ENCODE data around the gene SCARB1.

Gene SCARB1

DNA sequence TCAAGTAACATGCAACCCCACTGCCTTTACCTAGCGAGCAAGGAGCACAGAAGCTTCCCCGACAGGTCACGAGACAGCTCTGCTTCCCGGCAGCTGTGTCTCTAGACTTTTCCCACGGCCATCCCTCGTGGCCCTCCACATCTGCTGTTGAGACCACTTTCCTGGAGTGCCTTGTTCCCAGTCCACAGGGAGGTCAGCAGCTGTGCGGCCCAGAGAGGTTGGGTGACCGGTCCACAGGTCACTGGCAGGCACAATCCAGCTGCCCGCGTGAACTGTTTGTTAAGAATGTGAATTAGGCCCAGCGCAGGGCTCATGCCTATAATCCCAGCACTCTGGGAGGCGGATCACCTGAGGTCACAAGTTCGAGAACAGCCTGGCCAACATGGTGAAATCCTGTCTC lies 71.5 kb downstream of the SCARB1 start:
- Histone ChIP-seq H3K27ac (replicated peaks) (no peak overlapping the region), H3K4me3 (replicated peaks; ENCODE audit: insufficient read depth, low read length) (no peak overlapping the region), H3K27me3 (ENCODE audit: insufficient read depth, poor library complexity, severe bottlenecking) (no peaks in the 10 kb centered on the region)
- TF ChIP-seq SPI1 (IDR thresholded peaks at IDR 0.05; ENCODE audit: borderline replicate concordance, low read depth) (no peak), POLR2AphosphoS5 (IDR thresholded peaks at IDR 0.05; ENCODE audit: low read depth) (no peak), GABPA (IDR thresholded peaks at IDR 0.05; ENCODE audit: low read depth) (no peak)
- TF ChIP-seq, protein P1, sequence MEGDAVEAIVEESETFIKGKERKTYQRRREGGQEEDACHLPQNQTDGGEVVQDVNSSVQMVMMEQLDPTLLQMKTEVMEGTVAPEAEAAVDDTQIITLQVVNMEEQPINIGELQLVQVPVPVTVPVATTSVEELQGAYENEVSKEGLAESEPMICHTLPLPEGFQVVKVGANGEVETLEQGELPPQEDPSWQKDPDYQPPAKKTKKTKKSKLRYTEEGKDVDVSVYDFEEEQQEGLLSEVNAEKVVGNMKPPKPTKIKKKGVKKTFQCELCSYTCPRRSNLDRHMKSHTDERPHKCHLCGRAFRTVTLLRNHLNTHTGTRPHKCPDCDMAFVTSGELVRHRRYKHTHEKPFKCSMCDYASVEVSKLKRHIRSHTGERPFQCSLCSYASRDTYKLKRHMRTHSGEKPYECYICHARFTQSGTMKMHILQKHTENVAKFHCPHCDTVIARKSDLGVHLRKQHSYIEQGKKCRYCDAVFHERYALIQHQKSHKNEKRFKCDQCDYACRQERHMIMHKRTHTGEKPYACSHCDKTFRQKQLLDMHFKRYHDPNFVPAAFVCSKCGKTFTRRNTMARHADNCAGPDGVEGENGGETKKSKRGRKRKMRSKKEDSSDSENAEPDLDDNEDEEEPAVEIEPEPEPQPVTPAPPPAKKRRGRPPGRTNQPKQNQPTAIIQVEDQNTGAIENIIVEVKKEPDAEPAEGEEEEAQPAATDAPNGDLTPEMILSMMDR (IDR thresholded peaks at IDR 0.05; ENCODE audit: insufficient read depth, low read length): no peak
- TF ChIP-seq, protein P2, sequence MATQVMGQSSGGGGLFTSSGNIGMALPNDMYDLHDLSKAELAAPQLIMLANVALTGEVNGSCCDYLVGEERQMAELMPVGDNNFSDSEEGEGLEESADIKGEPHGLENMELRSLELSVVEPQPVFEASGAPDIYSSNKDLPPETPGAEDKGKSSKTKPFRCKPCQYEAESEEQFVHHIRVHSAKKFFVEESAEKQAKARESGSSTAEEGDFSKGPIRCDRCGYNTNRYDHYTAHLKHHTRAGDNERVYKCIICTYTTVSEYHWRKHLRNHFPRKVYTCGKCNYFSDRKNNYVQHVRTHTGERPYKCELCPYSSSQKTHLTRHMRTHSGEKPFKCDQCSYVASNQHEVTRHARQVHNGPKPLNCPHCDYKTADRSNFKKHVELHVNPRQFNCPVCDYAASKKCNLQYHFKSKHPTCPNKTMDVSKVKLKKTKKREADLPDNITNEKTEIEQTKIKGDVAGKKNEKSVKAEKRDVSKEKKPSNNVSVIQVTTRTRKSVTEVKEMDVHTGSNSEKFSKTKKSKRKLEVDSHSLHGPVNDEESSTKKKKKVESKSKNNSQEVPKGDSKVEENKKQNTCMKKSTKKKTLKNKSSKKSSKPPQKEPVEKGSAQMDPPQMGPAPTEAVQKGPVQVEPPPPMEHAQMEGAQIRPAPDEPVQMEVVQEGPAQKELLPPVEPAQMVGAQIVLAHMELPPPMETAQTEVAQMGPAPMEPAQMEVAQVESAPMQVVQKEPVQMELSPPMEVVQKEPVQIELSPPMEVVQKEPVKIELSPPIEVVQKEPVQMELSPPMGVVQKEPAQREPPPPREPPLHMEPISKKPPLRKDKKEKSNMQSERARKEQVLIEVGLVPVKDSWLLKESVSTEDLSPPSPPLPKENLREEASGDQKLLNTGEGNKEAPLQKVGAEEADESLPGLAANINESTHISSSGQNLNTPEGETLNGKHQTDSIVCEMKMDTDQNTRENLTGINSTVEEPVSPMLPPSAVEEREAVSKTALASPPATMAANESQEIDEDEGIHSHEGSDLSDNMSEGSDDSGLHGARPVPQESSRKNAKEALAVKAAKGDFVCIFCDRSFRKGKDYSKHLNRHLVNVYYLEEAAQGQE (IDR thresholded peaks at IDR 0.05; ENCODE audit: insufficient replicate concordance, low read depth): no peak
- no peak for DNase-seq (ENCODE audit: low read depth in 1 of 2, low spot score in 1 of 2)

DNA sequence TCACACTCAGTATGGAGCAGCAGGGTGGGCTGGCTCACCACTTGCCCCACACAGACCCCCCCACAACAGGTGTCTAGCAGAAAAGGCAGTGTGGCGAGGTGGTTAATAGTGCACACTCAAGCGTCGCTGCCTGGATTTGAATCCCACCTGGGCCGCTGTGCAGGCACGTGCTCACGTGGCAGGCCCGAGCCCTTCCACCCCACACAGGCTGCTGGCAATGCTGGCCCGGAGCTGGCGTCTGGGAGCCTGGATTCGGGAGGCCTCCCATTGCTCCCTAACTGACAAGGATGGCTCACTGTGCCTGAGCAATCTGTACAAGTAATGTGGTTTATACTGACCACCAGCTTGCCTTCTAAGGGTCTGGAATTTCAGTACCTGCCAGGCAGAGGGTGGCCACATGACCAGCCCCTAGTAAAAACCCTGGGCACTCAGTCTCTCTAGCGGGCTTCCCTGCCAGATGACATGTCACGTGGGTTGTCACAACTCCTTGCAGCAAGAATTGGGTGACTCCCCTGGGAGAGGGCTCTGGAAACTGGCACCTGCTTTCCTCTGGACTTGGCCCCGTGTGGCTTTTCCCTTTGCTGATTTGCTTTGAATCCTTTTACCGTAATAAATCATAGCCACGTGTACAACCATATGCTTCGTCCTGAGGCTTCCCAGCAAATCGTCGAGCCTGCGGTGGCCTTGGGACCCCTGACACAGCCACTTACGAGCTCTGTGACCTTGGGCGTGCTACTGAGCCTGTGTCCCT lies 72.8 kb downstream of the SCARB1 start:
- Histone ChIP-seq H3K4me3 (replicated peaks; ENCODE audit: insufficient read depth, low read length) (no peak overlapping the region), H3K27me3 (ENCODE audit: insufficient read depth, poor library complexity, severe bottlenecking) (no peaks in the 10 kb centered on the region), H3K27ac (replicated peaks) (no peak overlapping the region)
- TF ChIP-seq SPI1 (IDR thresholded peaks at IDR 0.05; ENCODE audit: borderline replicate concordance, low read depth): no peak
- TF ChIP-seq, protein P2 (IDR thresholded peaks at IDR 0.05; ENCODE audit: insufficient replicate concordance, low read depth): no peak
- no peak for TF ChIP-seq POLR2AphosphoS5 (IDR thresholded peaks at IDR 0.05; ENCODE audit: low read depth)
- TF ChIP-seq GABPA (IDR thresholded peaks at IDR 0.05; ENCODE audit: low read depth): no peak
- TF ChIP-seq, protein P1 (IDR thresholded peaks at IDR 0.05; ENCODE audit: insufficient read depth, low read length): no peak
- no peak for DNase-seq (ENCODE audit: low read depth in 1 of 2, low spot score in 1 of 2)

DNA sequence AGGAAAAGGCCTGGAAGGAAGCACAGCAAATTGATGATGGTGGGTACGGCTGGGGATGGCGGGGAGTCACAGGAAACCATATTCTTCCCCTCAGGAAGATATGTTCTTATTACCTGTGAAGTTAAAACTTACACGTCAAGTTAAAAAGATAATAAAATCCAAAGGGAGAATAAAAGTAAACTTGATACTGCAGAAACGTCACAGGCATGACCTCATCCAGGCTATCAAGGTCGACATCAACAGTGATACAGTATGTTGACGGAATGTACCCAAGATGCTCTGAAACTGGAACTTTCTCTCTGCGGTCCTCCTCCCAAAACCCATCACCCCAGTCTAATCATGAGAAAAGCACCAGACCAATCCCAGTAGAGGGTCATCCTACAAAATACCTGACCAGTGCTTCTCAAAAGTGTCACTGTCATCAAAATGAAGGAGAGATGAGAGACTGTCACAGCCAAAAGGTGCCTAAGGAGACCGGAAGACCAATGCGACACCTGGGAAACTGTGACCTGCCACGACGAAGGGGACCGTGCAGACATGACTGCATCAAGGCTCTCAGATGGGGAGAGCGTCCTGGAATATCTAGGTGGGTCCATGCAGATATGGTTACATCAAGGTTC lies 74.6 kb downstream of the SCARB1 start:
- no peak overlapping the region for H3K4me3 ChIP-seq (replicated peaks; ENCODE audit: insufficient read depth, low read length)
- no peak for DNase-seq (ENCODE audit: low read depth in 1 of 2, low spot score in 1 of 2)
- H3K27me3 ChIP-seq (ENCODE audit: insufficient read depth, poor library complexity, severe bottlenecking): no peaks in the 10 kb centered on the region
- no peak overlapping the region for H3K27ac ChIP-seq (replicated peaks)
- TF ChIP-seq, protein P1 (IDR thresholded peaks at IDR 0.05; ENCODE audit: insufficient read depth, low read length): no peak
- TF ChIP-seq, protein P2 (IDR thresholded peaks at IDR 0.05; ENCODE audit: insufficient replicate concordance, low read depth): no peak
- TF ChIP-seq POLR2AphosphoS5 (IDR thresholded peaks at IDR 0.05; ENCODE audit: low read depth) (no peak), GABPA (IDR thresholded peaks at IDR 0.05; ENCODE audit: low read depth) (no peak), SPI1 (IDR thresholded peaks at IDR 0.05; ENCODE audit: borderline replicate concordance, low read depth) (no peak)

All from HL-60 (cell line).